CD14-positive monocyte (primary cell): ENCODE measurements around the gene MRTFB. TPM values are rescaled to one million over a fixed set of nuclear protein-coding genes. Genes with fewer than 3 reads are reported as not detected.
A peak's percentile ranks its signal among the peaks of the same experiment; 100 is the strongest.

ENCODE experiments used
- DNase-seq, 3 donors: peaks; one replicate each; pipeline ENCODE4 v3.0.0-alpha.2; 2011 to 2022
- H2AFZ ChIP-seq: 2 replicates; pipeline ENCODE4 v1.6.0; 2012; ENCODE audit warnings: mild to moderate bottlenecking, low read depth, low read length, inconsistent platforms; ENCODE audit not compliant: insufficient read depth, poor library complexity, severe bottlenecking
- H3K27ac ChIP-seq, 2 donors: 1 replicate in 1 of 2; 2 replicates in 1 of 2; pipeline ENCODE4 v1.5.1; 2012 to 2013; ENCODE audit warnings: low read length in 2 of 2, control low read depth in 1 of 2, inconsistent platforms in 1 of 2, low read depth in 1 of 2, mild to moderate bottlenecking in 1 of 2
- H3K27me3 ChIP-seq, 2 donors: one replicate each; pipeline versions ENCODE4 v1.6.0 to v1.6.1; 2011 to 2013; ENCODE audit warnings: low read length in 2 of 2; ENCODE audit not compliant: control insufficient read depth in 2 of 2, insufficient read depth in 2 of 2
- H3K36me3 ChIP-seq, 2 donors: replicated peaks in 1 of 2; 1 replicate in 1 of 2; 2 replicates in 1 of 2; pipeline versions ENCODE4 v1.5.1 to v1.6.1; 2012 to 2013; ENCODE audit warnings: low read length in 2 of 2, control low read depth in 1 of 2, inconsistent platforms in 1 of 2, mild to moderate bottlenecking in 1 of 2; ENCODE audit not compliant: insufficient read depth in 2 of 2, control insufficient read depth in 1 of 2
- H3K4me1 ChIP-seq, 2 donors: 1 replicate in 1 of 2; 2 replicates in 1 of 2; pipeline versions ENCODE4 v1.5.1 to v1.6.1; 2012 to 2013; ENCODE audit warnings: low read length in 2 of 2, control low read depth in 1 of 2, inconsistent platforms in 1 of 2, mild to moderate bottlenecking in 1 of 2, moderate library complexity in 1 of 2; ENCODE audit not compliant: insufficient read depth in 2 of 2, control insufficient read depth in 1 of 2
- H3K4me2 ChIP-seq: replicated peaks from 2 replicates; pipeline ENCODE3; 2012; ENCODE audit warnings: low read length, moderate library complexity, mild to moderate bottlenecking; ENCODE audit not compliant: poor library complexity, severe bottlenecking; ENCODE audit errors: extremely low read depth
- H3K4me3 ChIP-seq, 3 experiments: fragments of 200-600 bp in 1 of 3; sonication (generic) in 1 of 3; replicated peaks in 1 of 3; 1 replicate in 2 of 3; 2 replicates in 1 of 3; pipeline ENCODE4 v1.5.1; 2011 to 2013; ENCODE audit warnings: low read length in 3 of 3, mild to moderate bottlenecking in 3 of 3, control low read depth in 2 of 3, low read depth in 2 of 3, inconsistent platforms in 1 of 3, moderate library complexity in 1 of 3
- H3K79me2 ChIP-seq: 2 replicates; pipeline ENCODE4 v1.6.0; 2012; ENCODE audit warnings: mild to moderate bottlenecking, control low read depth, inconsistent platforms, low read length, moderate library complexity; ENCODE audit not compliant: insufficient read depth
- H3K9ac ChIP-seq: 2 replicates; pipeline ENCODE4 v1.6.0; 2017; ENCODE audit warnings: low read length, mild to moderate bottlenecking; ENCODE audit not compliant: insufficient read depth, poor library complexity, severe bottlenecking
- H3K9me3 ChIP-seq, 2 donors: replicated peaks in 1 of 2; 1 replicate in 1 of 2; 2 replicates in 1 of 2; pipeline versions ENCODE4 v1.5.1 to v1.6.1; 2012 to 2013; ENCODE audit warnings: low read length in 2 of 2, control low read depth in 1 of 2; ENCODE audit not compliant: control insufficient read depth in 1 of 2, insufficient read depth in 1 of 2
- H4K20me1 ChIP-seq: 2 replicates; pipeline ENCODE4 v1.6.0; 2012; ENCODE audit warnings: mild to moderate bottlenecking, low read length, control low read depth, moderate library complexity; ENCODE audit not compliant: insufficient read depth
- H3K27ac Mint-ChIP-seq, 7 donors: one replicate each; pipeline ENCODE4 v1.8.0; 2020; ENCODE audit warnings: mild to moderate bottlenecking in 7 of 7, mixed read lengths in 7 of 7, moderate library complexity in 6 of 7, inconsistent platforms in 2 of 7
- H3K27me3 Mint-ChIP-seq, 3 donors: one replicate each; pipeline ENCODE4 v1.8.0; 2021 to 2022; ENCODE audit warnings: low read depth in 3 of 3, mild to moderate bottlenecking in 3 of 3, mixed read lengths in 3 of 3, moderate library complexity in 3 of 3, inconsistent platforms in 1 of 3
- H3K36me3 Mint-ChIP-seq, 2 donors: one replicate each; pipeline ENCODE4 v1.8.0; 2020; ENCODE audit warnings: mixed read lengths in 2 of 2, inconsistent platforms in 1 of 2, mild to moderate bottlenecking in 1 of 2
- H3K4me1 Mint-ChIP-seq: one replicate; pipeline ENCODE4 v1.8.0; 2020; ENCODE audit warnings: mild to moderate bottlenecking, mixed read lengths
- H3K4me3 Mint-ChIP-seq, 2 donors: one replicate each; pipeline ENCODE4 v1.8.0; 2020; ENCODE audit warnings: mild to moderate bottlenecking in 2 of 2, mixed read lengths in 2 of 2, moderate library complexity in 1 of 2
- H3K9me3 Mint-ChIP-seq, 7 donors: one replicate each; pipeline ENCODE4 v1.8.0; 2020 to 2022; ENCODE audit warnings: mixed read lengths in 7 of 7, mild to moderate bottlenecking in 6 of 7, moderate library complexity in 6 of 7, inconsistent platforms in 2 of 7
- CTCF ChIP-seq: fragments of 200-600 bp; IDR thresholded peaks from one replicate; pipeline ENCODE4 v1.8.0; 2022; ENCODE audit warnings: antibody characterized with exemption, mild to moderate bottlenecking
- WGBS: methylation state at CpG from one replicate; pipeline ENCODE4 v1.1.5; 2013; ENCODE audit warnings: missing lambda C conversion rate; ENCODE audit not compliant: insufficient coverage; 5-methylcytosine and 5-hydroxymethylcytosine counted together
- intact Hi-C, 2 donors: fragments of 100-400 bp; cut with micrococcal nuclease; formaldehyde crosslinking; loops; one replicate each; pipeline versions ENCODE4 v1.15.0 to v1.15.1; 2023
- polyA plus RNA-seq, 3 donors: library from polyadenylated mRNA; depleted of rRNA in 1 of 3; unstranded in 2 of 3; stranded (reverse) in 1 of 3; fragments of 300-500 nt in 2 of 3; fragments of >200 nt in 1 of 3; fragmentation: Illumina TruSeq in 2 of 3; gene quantifications; 1 replicate in 2 of 3; 2 replicates in 1 of 3; pipeline ENCODE4 v1.2.3, GENCODE V29; 2012 to 2021

MRTFB gene
- polyA plus RNA-seq, 3 donors: 0.69 to 1.4 (median 0.87) TPM

GRCh38 chr16:14303182-14303618 is 232.1 kb downstream of the MRTFB start:
- peak overlapping the region in 2 of 7 donors; percentile 49 to 58 for H3K27ac Mint-ChIP-seq
- TF ChIP-seq CTCF: no peak
- H3K36me3 Mint-ChIP-seq: peaks cover 2 to 4% of the 10 kb centered on the region in 2 donors
- intact Hi-C loops: loop anchor here (5.0 kb wide), 1 partner anchor 224 kb away; no protein-coding TSS in a partner anchor
- H3K4me1 ChIP-seq: peaks cover 19 to 25% of the 10 kb centered on the region in 2 donors
- H3K9ac ChIP-seq: peak overlapping the region; percentile 49
- no peaks in the 10 kb centered on the region for H3K36me3 ChIP-seq
- peaks cover 50 to 67% (median 62%) of the 10 kb centered on the region in 3 donors for H3K27me3 Mint-ChIP-seq
- peaks cover 24 to 56% of the 10 kb centered on the region in 2 donors for H3K27me3 ChIP-seq
- no peak overlapping the region for H3K27ac ChIP-seq
- H3K4me3 ChIP-seq: peak overlapping the region in 2 of 3 experiments; percentile 32 to 76
- H4K20me1 ChIP-seq: no peaks in the 10 kb centered on the region
- peaks cover 0 to 3% of the 10 kb centered on the region in 2 donors for H3K9me3 ChIP-seq
- H2AFZ ChIP-seq: peak overlapping the region; percentile 67
- DNase-seq: no peak
- peaks cover 0 to 18% (median 10%) of the 10 kb centered on the region in 7 donors for H3K9me3 Mint-ChIP-seq
- no peaks in the 10 kb centered on the region for H3K79me2 ChIP-seq
- 0% methylated on average over 3 of the region's 14 CpGs for WGBS
- H3K4me1 Mint-ChIP-seq: peaks cover 21% of the 10 kb centered on the region
- peak overlapping the region; percentile 90 for H3K4me2 ChIP-seq
- peak overlapping the region; percentile 75 to 92 for H3K4me3 Mint-ChIP-seq

GRCh38 chr16:14303639-14304394 is 232.7 kb downstream of the MRTFB start:
- no peaks in the 10 kb centered on the region for H3K79me2 ChIP-seq
- Mint-ChIP-seq H3K4me3 (peak overlapping the region; percentile 75 to 92), H3K27ac (peak overlapping the region in 1 of 7 donors; percentile 58), H3K27me3 (peaks cover 52 to 73% (median 65%) of the 10 kb centered on the region in 3 donors), H3K4me1 (peaks cover 23% of the 10 kb centered on the region), H3K9me3 (peaks cover 0 to 18% (median 10%) of the 10 kb centered on the region in 7 donors), H3K36me3 (peaks cover 2 to 4% of the 10 kb centered on the region in 2 donors)
- H3K4me3 ChIP-seq: no peak overlapping the region
- peak overlapping the region; percentile 53 for H2AFZ ChIP-seq
- peak overlapping the region; percentile 90 for H3K4me2 ChIP-seq
- WGBS: 7% methylated on average over 14 of the region's 31 CpGs
- no peak overlapping the region for H3K9ac ChIP-seq
- peaks cover 0 to 3% of the 10 kb centered on the region in 2 donors for H3K9me3 ChIP-seq
- no peak for TF ChIP-seq CTCF
- intact Hi-C loops: loop anchor here (5.0 kb wide), 1 partner anchor 223 kb away; no protein-coding TSS in a partner anchor
- no peak overlapping the region for H3K27ac ChIP-seq
- H4K20me1 ChIP-seq: no peaks in the 10 kb centered on the region
- H3K4me1 ChIP-seq: peaks cover 19 to 25% of the 10 kb centered on the region in 2 donors
- DNase-seq: no peak
- H3K36me3 ChIP-seq: no peaks in the 10 kb centered on the region
- peaks cover 24 to 58% of the 10 kb centered on the region in 2 donors for H3K27me3 ChIP-seq
